ENCODE measurements around the gene PNMA8C. TPM values are rescaled to one million over a fixed set of nuclear protein-coding genes. Genes with fewer than 3 reads are reported as not detected.

PNMA8C gene
- total RNA-seq, 4 donors from 2014 or later = 0.30 TPM; not detected in 3

DNA sequence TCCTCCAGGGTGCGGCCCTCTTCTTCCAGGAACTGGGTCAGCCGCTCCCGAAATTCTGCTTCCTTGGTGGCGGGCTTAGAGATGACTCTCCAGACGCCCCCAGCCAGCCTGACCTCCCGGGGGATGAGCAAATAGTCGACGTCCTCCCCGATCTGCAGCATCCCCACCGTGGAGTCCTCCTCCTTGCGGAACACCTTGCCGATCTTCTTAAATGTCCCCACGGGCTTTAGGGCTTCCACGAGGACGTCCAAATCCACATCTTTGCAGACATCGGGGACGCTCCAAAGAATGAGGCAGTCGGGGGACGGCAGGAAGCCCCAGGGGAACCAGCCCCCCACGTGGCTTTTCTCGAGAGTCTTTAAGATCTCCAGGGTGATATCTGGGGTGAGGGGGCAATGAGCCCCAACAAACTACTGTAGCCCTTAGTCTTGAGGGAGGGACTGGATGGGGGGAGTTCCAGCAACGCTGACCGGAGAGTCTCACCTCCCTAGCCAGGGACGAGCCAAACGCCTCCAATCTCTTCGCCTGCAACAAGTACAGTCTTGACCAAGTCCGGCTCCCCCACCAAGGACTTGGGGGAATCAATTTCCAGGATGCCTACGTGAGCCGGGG is 16.0 kb downstream of the PNMA8C start:
- peak overlapping the region; percentile 25 to 56 (median 38) for H3K4me3 ChIP-seq
- no peaks in the 10 kb centered on the region for H3K9me3 ChIP-seq
- no peak for DNase-seq (ENCODE audit: low spot score in 2 of 2)
- peak overlapping the region in 2 of 4 donors; percentile 26 to 63 for H3K27ac ChIP-seq
- peaks cover 0 to 66% (median 21%) of the 10 kb centered on the region in 4 donors for H3K4me1 ChIP-seq
- TF ChIP-seq POLR2A (IDR thresholded peaks at IDR 0.05) = no peak
- TF ChIP-seq EP300 (IDR thresholded peaks at IDR 0.05) = no peak
- TF ChIP-seq, protein P1, sequence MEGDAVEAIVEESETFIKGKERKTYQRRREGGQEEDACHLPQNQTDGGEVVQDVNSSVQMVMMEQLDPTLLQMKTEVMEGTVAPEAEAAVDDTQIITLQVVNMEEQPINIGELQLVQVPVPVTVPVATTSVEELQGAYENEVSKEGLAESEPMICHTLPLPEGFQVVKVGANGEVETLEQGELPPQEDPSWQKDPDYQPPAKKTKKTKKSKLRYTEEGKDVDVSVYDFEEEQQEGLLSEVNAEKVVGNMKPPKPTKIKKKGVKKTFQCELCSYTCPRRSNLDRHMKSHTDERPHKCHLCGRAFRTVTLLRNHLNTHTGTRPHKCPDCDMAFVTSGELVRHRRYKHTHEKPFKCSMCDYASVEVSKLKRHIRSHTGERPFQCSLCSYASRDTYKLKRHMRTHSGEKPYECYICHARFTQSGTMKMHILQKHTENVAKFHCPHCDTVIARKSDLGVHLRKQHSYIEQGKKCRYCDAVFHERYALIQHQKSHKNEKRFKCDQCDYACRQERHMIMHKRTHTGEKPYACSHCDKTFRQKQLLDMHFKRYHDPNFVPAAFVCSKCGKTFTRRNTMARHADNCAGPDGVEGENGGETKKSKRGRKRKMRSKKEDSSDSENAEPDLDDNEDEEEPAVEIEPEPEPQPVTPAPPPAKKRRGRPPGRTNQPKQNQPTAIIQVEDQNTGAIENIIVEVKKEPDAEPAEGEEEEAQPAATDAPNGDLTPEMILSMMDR (IDR thresholded peaks at IDR 0.05) = no peak
- 2 to 15% methylated on average over 20 to 27 of the region's 29 CpGs for WGBS, 2 donors
- H3K27me3 ChIP-seq = peaks cover 0 to 66% of the 10 kb centered on the region in 2 donors
- H3K36me3 ChIP-seq = no peaks in the 10 kb centered on the region

DNA sequence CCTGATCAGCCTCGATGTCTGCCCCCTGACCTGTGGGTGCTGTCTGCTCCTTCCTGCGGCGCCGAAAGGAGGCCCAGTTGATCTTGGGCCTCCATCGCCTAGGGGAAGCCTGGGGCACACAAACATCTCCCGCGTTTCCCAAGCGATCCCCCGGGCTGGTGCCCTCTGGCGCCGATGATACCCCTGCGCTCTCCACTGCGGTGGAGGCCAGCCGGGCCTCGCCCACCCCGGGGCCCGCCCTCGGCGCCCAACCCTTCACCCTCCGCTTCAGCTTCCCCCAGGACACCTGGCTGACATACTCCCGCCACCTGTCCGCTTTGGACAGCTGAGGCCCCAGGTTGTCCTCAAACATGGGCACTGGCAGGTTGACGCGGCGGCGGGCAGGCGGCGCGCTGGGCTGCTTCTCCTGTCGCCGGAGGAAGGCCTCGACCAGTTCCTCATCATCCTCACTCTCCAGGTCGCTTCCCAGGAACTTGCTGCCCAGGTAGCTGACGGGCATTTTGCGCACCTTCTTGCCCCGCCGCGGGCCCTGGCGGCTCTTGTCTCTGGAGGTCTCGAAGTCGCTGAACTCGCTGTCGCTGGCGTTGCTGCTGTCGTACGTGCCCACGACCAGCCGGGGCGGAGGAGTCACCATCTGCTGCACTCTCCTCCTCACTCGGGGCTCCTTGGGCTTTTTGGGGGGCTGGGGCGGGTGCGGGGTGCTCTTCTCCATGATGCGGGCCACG is 16.6 kb downstream of the PNMA8C start:
- Histone ChIP-seq H3K36me3 (no peaks in the 10 kb centered on the region), H3K4me3 (peak overlapping the region; percentile 25 to 56 (median 38)), H3K4me1 (peaks cover 0 to 66% (median 21%) of the 10 kb centered on the region in 4 donors), H3K27ac (peak overlapping the region in 1 of 4 donors; percentile 1), H3K27me3 (peaks cover 0 to 69% of the 10 kb centered on the region in 2 donors), H3K9me3 (no peaks in the 10 kb centered on the region)
- 14 to 32% methylated on average over 20 to 29 of the region's 54 CpGs for WGBS, 2 donors
- no peak for DNase-seq (ENCODE audit: low spot score in 2 of 2)
- no peak for TF ChIP-seq EP300 (IDR thresholded peaks at IDR 0.05)
- TF ChIP-seq POLR2A (IDR thresholded peaks at IDR 0.05) = no peak

DNA sequence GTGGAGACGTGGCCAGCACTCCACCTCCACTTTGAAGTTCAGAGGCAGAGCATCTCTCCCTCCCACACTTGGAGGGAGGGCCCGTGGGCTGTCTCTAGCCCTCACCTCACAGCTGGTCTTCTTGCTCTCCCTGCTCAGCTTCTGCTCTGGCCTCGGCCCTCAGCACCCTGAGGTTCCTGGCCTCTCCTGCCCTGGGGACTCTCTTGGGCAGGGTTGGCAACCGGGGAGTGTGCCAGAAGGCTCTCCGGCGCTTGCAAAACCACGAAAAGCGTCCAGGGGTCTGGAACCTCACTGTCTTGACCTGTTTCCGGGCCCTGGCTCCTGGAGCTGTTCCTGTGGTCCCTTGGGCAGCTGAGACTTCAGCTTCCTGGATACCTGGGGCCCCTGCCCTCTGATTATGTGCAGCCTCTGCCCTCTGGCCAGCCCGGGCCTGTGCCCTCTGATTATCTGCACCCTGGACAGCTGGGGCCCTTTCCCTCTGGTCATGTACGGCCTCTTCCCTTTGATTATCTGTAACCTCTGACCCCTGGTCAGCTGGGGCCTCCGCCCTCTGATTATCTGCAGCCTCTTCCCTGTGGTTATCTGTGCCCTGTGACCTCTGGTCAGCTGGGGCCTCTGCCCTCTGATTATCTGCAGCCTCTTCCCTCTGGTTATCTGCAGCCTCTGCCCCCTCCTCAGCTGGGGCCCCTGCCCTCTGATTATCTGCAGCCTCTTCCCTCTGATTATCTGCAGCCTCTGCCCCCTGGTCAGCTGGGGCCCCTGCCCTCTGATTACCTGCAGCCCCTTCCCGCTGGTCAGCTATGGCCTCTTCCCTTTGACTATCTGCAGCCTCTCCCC is 17.4 kb downstream of the PNMA8C start:
- H3K27me3 ChIP-seq = peaks cover 0 to 73% of the 10 kb centered on the region in 2 donors
- no peaks in the 10 kb centered on the region for H3K36me3 ChIP-seq
- H3K4me3 ChIP-seq = peak overlapping the region in 2 of 4 donors; percentile 6 to 56
- peaks cover 0 to 60% (median 19%) of the 10 kb centered on the region in 4 donors for H3K4me1 ChIP-seq
- no peak for DNase-seq (ENCODE audit: low spot score in 2 of 2)
- no peaks in the 10 kb centered on the region for H3K9me3 ChIP-seq
- peak overlapping the region in 1 of 4 donors; percentile 1 for H3K27ac ChIP-seq
- 54 to 69% methylated on average over 13 of the region's 13 CpGs for WGBS, 2 donors
- TF ChIP-seq EP300 (IDR thresholded peaks at IDR 0.05) (no peak), POLR2A (IDR thresholded peaks at IDR 0.05) (no peak)
- TF ChIP-seq, protein P1 (IDR thresholded peaks at IDR 0.05) = no peak

DNA sequence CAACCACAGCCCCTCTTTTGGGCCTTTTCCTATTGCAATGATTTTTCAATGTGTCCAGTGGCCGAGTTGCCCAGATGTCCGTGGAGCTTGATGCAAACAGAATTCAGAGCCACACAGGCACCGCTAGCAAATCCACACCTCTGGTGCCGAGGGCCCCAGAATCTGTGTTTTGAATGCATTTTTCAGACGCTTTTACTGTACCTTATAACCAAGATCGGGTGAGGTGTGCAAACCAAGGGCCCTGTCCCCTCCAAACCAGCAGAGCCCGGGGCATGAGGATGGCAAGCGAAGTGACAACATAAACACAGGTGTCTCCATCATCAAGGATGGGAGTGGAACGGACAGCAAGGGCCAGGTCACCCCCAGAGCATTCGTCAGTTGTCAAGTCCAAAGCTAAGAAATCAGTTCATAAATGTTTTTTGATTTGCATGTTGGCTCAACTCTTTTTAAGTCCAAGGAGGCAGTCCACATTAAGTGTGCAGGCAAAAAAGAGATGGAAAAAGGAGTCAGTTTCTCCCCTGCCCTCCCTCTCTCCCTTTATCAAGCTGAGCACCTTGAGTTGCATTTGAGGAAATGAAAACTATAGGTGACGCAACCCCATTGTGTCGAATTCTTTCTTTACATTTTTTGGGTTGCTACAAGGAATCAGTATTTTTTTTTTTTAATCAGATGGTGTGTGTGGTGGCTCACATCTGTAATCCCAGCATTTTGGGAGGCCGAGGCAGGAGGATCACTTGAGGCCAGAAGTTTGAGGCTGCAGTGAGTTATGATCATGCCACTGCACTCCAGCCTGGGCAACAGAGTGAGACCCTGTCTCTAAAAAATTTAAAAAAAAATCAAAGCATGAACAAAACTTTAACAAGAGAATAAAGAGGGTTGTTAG is 18.3 kb downstream of the PNMA8C start:
- Histone ChIP-seq H3K27me3 (peaks cover 0 to 81% of the 10 kb centered on the region in 2 donors), H3K36me3 (no peaks in the 10 kb centered on the region), H3K9me3 (no peaks in the 10 kb centered on the region), H3K27ac (no peak overlapping the region), H3K4me1 (peaks cover 0 to 54% (median 17%) of the 10 kb centered on the region in 4 donors), H3K4me3 (no peak overlapping the region)
- TF ChIP-seq POLR2A (IDR thresholded peaks at IDR 0.05) (no peak), EP300 (IDR thresholded peaks at IDR 0.05) (no peak)
- TF ChIP-seq, protein P1 (IDR thresholded peaks at IDR 0.05) = no peak
- DNase-seq (ENCODE audit: low spot score in 2 of 2) = no peak
- WGBS, 2 donors = 83 to 86% methylated on average over 13 of the region's 13 CpGs

DNA sequence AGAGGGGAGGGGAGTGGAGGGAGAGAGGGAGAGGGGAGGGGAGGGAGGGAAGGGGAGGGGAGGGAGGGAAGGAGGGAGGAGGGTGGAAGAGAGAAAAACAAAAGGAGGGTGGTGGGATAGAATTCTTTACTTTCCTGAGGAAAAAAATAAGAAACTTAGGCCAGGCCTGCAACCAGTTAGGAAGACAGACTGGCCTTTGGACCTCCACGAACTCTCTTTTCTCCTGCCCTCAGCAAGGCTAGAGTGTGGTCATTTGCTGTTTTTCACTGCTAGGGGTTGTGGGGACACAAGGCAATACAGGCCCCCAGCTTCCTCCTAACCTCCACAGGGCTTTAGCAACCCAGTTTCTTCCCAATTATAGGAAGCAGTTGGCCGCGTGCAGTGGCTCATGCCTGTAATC is 19.5 kb downstream of the PNMA8C start:
- H3K4me1 ChIP-seq = peaks cover 0 to 66% (median 25%) of the 10 kb centered on the region in 4 donors
- WGBS, 2 donors = 59 to 71% methylated on average over 3 of the region's 3 CpGs
- no peak overlapping the region for H3K4me3 ChIP-seq
- H3K27me3 ChIP-seq = peaks cover 0 to 86% of the 10 kb centered on the region in 2 donors
- H3K9me3 ChIP-seq = no peaks in the 10 kb centered on the region
- no peak for DNase-seq (ENCODE audit: low spot score in 2 of 2)
- TF ChIP-seq, protein P1 (IDR thresholded peaks at IDR 0.05) = no peak
- TF ChIP-seq POLR2A (IDR thresholded peaks at IDR 0.05) (no peak), EP300 (IDR thresholded peaks at IDR 0.05) (no peak)
- H3K27ac ChIP-seq = peak overlapping the region in 1 of 4 donors; percentile 34
- H3K36me3 ChIP-seq = no peaks in the 10 kb centered on the region
